Stomach (tissue), 4 donors: ENCODE measurements around the gene MALT1.

ENCODE experiments used
- EP300 ChIP-seq: sonication (generic); formaldehyde crosslinking; IDR thresholded peaks from one replicate; pipeline ENCODE4 v1.6.1; 2017; ENCODE audit warnings: antibody characterized with exemption
- POLR2A ChIP-seq, 4 donors: fragments of 450-650 bp; IDR thresholded peaks; one replicate each; pipeline ENCODE4 v1.6.1; 2016; ENCODE audit warnings: antibody characterized with exemption in 4 of 4, control low read depth in 2 of 4, mild to moderate bottlenecking in 1 of 4, moderate library complexity in 1 of 4
- POLR2AphosphoS5 ChIP-seq, 3 donors: sonication (generic); formaldehyde crosslinking; IDR thresholded peaks; one replicate each; pipeline ENCODE4 v1.6.1; 2016; ENCODE audit warnings: antibody characterized with exemption in 3 of 3
- TF ChIP-seq, protein P1 (sequence below), 7 experiments: fragments of 450-650 bp in 4 of 7; fragments of 200-600 bp in 3 of 7; sonication (generic) in 3 of 7; IDR thresholded peaks; one replicate each; pipeline ENCODE4 v1.5.1; 2016 to 2019; ENCODE audit warnings: antibody characterized with exemption in 7 of 7, control low read depth in 2 of 7, mild to moderate bottlenecking in 1 of 7

DNA sequence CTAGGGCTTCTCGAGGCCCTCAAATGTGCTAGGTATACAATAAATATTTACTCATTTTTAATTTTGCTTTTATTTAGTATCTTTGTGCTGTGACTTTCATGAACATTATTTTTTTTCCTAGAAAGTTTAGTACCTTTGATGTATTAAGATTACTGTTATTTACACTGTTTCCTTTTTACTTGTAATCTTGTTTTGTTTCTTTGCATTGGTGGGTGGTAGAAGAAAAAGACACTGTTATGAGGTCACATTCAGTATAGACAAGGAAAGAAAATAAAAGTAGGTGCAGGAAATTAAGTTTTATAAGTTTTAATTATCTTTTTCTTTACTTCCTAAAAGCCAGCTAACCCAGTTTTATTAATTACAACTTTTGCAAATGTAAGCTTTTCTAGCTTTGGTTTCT, 23.0 kb downstream of the MALT1 start:
- TF ChIP-seq, protein P1, sequence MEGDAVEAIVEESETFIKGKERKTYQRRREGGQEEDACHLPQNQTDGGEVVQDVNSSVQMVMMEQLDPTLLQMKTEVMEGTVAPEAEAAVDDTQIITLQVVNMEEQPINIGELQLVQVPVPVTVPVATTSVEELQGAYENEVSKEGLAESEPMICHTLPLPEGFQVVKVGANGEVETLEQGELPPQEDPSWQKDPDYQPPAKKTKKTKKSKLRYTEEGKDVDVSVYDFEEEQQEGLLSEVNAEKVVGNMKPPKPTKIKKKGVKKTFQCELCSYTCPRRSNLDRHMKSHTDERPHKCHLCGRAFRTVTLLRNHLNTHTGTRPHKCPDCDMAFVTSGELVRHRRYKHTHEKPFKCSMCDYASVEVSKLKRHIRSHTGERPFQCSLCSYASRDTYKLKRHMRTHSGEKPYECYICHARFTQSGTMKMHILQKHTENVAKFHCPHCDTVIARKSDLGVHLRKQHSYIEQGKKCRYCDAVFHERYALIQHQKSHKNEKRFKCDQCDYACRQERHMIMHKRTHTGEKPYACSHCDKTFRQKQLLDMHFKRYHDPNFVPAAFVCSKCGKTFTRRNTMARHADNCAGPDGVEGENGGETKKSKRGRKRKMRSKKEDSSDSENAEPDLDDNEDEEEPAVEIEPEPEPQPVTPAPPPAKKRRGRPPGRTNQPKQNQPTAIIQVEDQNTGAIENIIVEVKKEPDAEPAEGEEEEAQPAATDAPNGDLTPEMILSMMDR (IDR thresholded peaks at IDR 0.05), result no peak
- TF ChIP-seq POLR2A (IDR thresholded peaks at IDR 0.05) (no peak), EP300 (no peak), POLR2AphosphoS5 (IDR thresholded peaks at IDR 0.05) (no peak)
